GM12892 (cell line): ENCODE measurements around the gene DDX49.

ENCODE experiments used
- DNase-seq: peaks from one replicate; pipeline ENCODE4 v3.0.0; 2011; ENCODE audit not compliant: insufficient read length
- FAIRE-seq: peaks from 2 replicates; lab custom pipeline; 2011; peaks lifted over from hg19 to GRCh38; lab: Jason Lieb, UNC
- POLR2A ChIP-seq: IDR thresholded peaks from 2 replicates; pipeline ENCODE4 v1.6.1; 2011; ENCODE audit warnings: low read depth, low read length, control low read depth
- POLR2AphosphoS5 ChIP-seq: IDR thresholded peaks from 2 replicates; pipeline ENCODE4 v1.6.1; 2011; ENCODE audit warnings: low read depth, low read length, control low read depth
- TAF1 ChIP-seq: IDR thresholded peaks from 2 replicates; pipeline ENCODE4 v1.6.1; 2011; ENCODE audit warnings: low read depth, mild to moderate bottlenecking, control low read depth, low read length, borderline replicate concordance

The DDX49 gene

GRCh38 chr19:18883526-18884304 is 35.8 kb upstream of the DDX49 start:
- DNase-seq (no peak), FAIRE-seq (no peak)
- TF ChIP-seq POLR2AphosphoS5 (no peak), POLR2A (no peak), TAF1 (no peak)

GRCh38 chr19:18886972-18887371 is 32.5 kb upstream of the DDX49 start:
- DNase-seq (no peak), FAIRE-seq (no peak)
- no peak for TF ChIP-seq POLR2AphosphoS5
- no peak for TF ChIP-seq POLR2A
- TF ChIP-seq TAF1: no peak

- FAIRE-seq: no peak
- no peak for DNase-seq
Measured at GRCh38 chr19:18889949-18890745, 29.4 kb upstream of the DDX49 start.

GRCh38 chr19:18893587-18894253 is 25.8 kb upstream of the DDX49 start:
- TF ChIP-seq POLR2AphosphoS5 (no peak), POLR2A (no peak), TAF1 (no peak)
- FAIRE-seq: no peak
- no peak for DNase-seq

More at GRCh38 chr19:18889949-18890745, 29.4 kb upstream of the DDX49 start:
- TF ChIP-seq TAF1 (no peak), POLR2AphosphoS5 (no peak), POLR2A (no peak)

- TF ChIP-seq POLR2AphosphoS5 (no peak), POLR2A (no peak), TAF1 (no peak)
- DNase-seq (no peak), FAIRE-seq (no peak)
Measured at GRCh38 chr19:18894254-18895037, 25.1 kb upstream of the DDX49 start.

GRCh38 chr19:18895038-18895823 is 24.3 kb upstream of the DDX49 start:
- no peak for FAIRE-seq
- TF ChIP-seq TAF1 (no peak), POLR2A (no peak), POLR2AphosphoS5 (no peak)

GRCh38 chr19:18895824-18896341 is 23.6 kb upstream of the DDX49 start, which contains the start of gene CERS1:
Gene CERS1, minus strand, starts transcription at chr19:18896158. Its CDS starts 86 bp downstream, at chr19:18896072.
- FAIRE-seq (no peak), DNase-seq (no peak)
- TF ChIP-seq TAF1: no peak
- no peak for TF ChIP-seq POLR2A
- TF ChIP-seq POLR2AphosphoS5: no peak

More at GRCh38 chr19:18895038-18895823, 24.3 kb upstream of the DDX49 start:
- no peak for DNase-seq

GRCh38 chr19:18896421-18896841 is 23.1 kb upstream of the DDX49 start:
- TF ChIP-seq POLR2A: no peak
- no peak for TF ChIP-seq POLR2AphosphoS5
- TF ChIP-seq TAF1: no peak
- FAIRE-seq (no peak), DNase-seq (no peak)

- FAIRE-seq: no peak
- DNase-seq: no peak
- TF ChIP-seq TAF1: no peak
- no peak for TF ChIP-seq POLR2AphosphoS5
- TF ChIP-seq POLR2A: no peak
Measured at GRCh38 chr19:18897094-18898029, 22.2 kb upstream of the DDX49 start.

- FAIRE-seq (no peak), DNase-seq (no peak)
- no peak for TF ChIP-seq POLR2AphosphoS5
- no peak for TF ChIP-seq POLR2A
- no peak for TF ChIP-seq TAF1
Measured at GRCh38 chr19:18898081-18898606, 21.4 kb upstream of the DDX49 start.
